SK-N-SH treated with all-trans-retinoic acid at 6 μM for 48 hours (cell line): ENCODE measurements around the gene TEKT2.

Experiments used
- ATAC-seq: fragments of 200-7000 bp; cut with Tn5 transposase; 3 replicates; pipeline ENCODE4 v1.9.1; 2020; ENCODE audit warnings: mild to moderate bottlenecking, moderate library complexity
- ARNTL ChIP-seq: fragments of 450-650 bp; formaldehyde crosslinking; IDR thresholded peaks from 2 replicates; pipeline ENCODE4 v1.5.0; 2020; ENCODE audit warnings: low read depth, mild to moderate bottlenecking, moderate library complexity, borderline replicate concordance
- BACH2 ChIP-seq: fragments of 250-450 bp; sonication (Bioruptor Pico); IDR thresholded peaks from 2 replicates; pipeline ENCODE4 v1.9.0; 2021; ENCODE audit warnings: mild to moderate bottlenecking, borderline replicate concordance
- CSDC2 ChIP-seq: fragments of 250-450 bp; sonication (Bioruptor Pico); IDR thresholded peaks from 2 replicates; pipeline ENCODE4 v1.5.0; 2020; ENCODE audit warnings: mild to moderate bottlenecking, moderate library complexity
- ESRRG ChIP-seq: fragments of 250-450 bp; sonication (Bioruptor Pico); IDR thresholded peaks from 2 replicates; pipeline ENCODE4 v1.6.1; 2021; ENCODE audit warnings: mild to moderate bottlenecking
- GLIS3 ChIP-seq: fragments of 250-450 bp; sonication (Bioruptor Pico); IDR thresholded peaks from 2 replicates; pipeline ENCODE4 v1.5.0; 2020; ENCODE audit warnings: mild to moderate bottlenecking, moderate library complexity
- ISL1 ChIP-seq: fragments of 250-450 bp; sonication (Bioruptor Pico); IDR thresholded peaks from 2 replicates; pipeline ENCODE4 v2.1.2; 2022; ENCODE audit warnings: mild to moderate bottlenecking, moderate library complexity
- OSR1 ChIP-seq: fragments of 250-450 bp; sonication (Bioruptor Pico); IDR thresholded peaks from 2 replicates; pipeline ENCODE4 v1.8.0; 2022; ENCODE audit warnings: moderate library complexity, mild to moderate bottlenecking, inconsistent platforms
- PATZ1 ChIP-seq: fragments of 250-450 bp; sonication (Bioruptor Pico); IDR thresholded peaks from 2 replicates; pipeline ENCODE4 v1.8.0; 2020; ENCODE audit warnings: mild to moderate bottlenecking, moderate library complexity, borderline replicate concordance
- POU6F1 ChIP-seq: fragments of 250-450 bp; sonication (Bioruptor Pico); IDR thresholded peaks from 2 replicates; pipeline ENCODE4 v1.8.0; 2021; ENCODE audit warnings: low read depth, mild to moderate bottlenecking, moderate library complexity, borderline replicate concordance
- PPARA ChIP-seq: fragments of 250-450 bp; sonication (Bioruptor Pico); IDR thresholded peaks from 2 replicates; pipeline ENCODE4 v1.5.0; 2020; ENCODE audit warnings: mild to moderate bottlenecking, borderline replicate concordance
- RARB ChIP-seq: fragments of 250-450 bp; sonication (Bioruptor Pico); IDR thresholded peaks from 2 replicates; pipeline ENCODE4 v1.8.0; 2021; ENCODE audit warnings: mild to moderate bottlenecking, moderate library complexity
- SNAI2 ChIP-seq: fragments of 250-450 bp; sonication (Bioruptor Pico); IDR thresholded peaks from 2 replicates; pipeline ENCODE4 v1.5.0; 2020; ENCODE audit warnings: mild to moderate bottlenecking, moderate library complexity
- TOX ChIP-seq: fragments of 250-450 bp; sonication (Bioruptor Pico); IDR thresholded peaks from 2 replicates; pipeline ENCODE4 v1.8.0; 2021; ENCODE audit warnings: mild to moderate bottlenecking, moderate library complexity, borderline replicate concordance
- TSHZ2 ChIP-seq: fragments of 250-450 bp; sonication (Bioruptor Pico); IDR thresholded peaks from 2 replicates; pipeline ENCODE4 v1.5.0; 2020; ENCODE audit warnings: mild to moderate bottlenecking, moderate library complexity
- ZC3H10 ChIP-seq: fragments of 250-450 bp; sonication (Bioruptor Pico); IDR thresholded peaks from 2 replicates; pipeline ENCODE4 v1.5.1; 2021; ENCODE audit warnings: mild to moderate bottlenecking, moderate library complexity
- ZFP3 ChIP-seq: fragments of 250-450 bp; sonication (Bioruptor Pico); IDR thresholded peaks from 2 replicates; pipeline ENCODE4 v1.5.0; 2020; ENCODE audit warnings: mild to moderate bottlenecking, moderate library complexity
- ZFP30 ChIP-seq: fragments of 450-650 bp; formaldehyde crosslinking; IDR thresholded peaks from 2 replicates; pipeline ENCODE4 v1.5.0; 2022; ENCODE audit warnings: mild to moderate bottlenecking, moderate library complexity
- ZNF70 ChIP-seq: fragments of 450-650 bp; formaldehyde crosslinking; IDR thresholded peaks from 2 replicates; pipeline ENCODE4 v1.5.0; 2020; ENCODE audit warnings: mild to moderate bottlenecking, moderate library complexity
- ZNF8 ChIP-seq: fragments of 450-650 bp; formaldehyde crosslinking; IDR thresholded peaks from 2 replicates; pipeline ENCODE4 v1.5.0; 2020; ENCODE audit warnings: mild to moderate bottlenecking, moderate library complexity
- TF ChIP-seq, protein P1 (sequence below): fragments of 250-450 bp; sonication (Bioruptor Pico); IDR thresholded peaks from 2 replicates; pipeline ENCODE4 v1.5.1; 2021; ENCODE audit warnings: mild to moderate bottlenecking, moderate library complexity
- TF ChIP-seq, protein P2 (sequence below): fragments of 250-450 bp; sonication (Bioruptor Pico); IDR thresholded peaks from 2 replicates; pipeline ENCODE4 v1.5.1; 2020; ENCODE audit warnings: low read depth, mild to moderate bottlenecking, moderate library complexity

The TEKT2 gene

GRCh38 chr1:36136535-36136934 lies 52.6 kb downstream of the TEKT2 start:
- TF ChIP-seq BACH2 (CRISPR knock-in tag) = no peak
- no peak for TF ChIP-seq OSR1 (CRISPR knock-in tag)
- no peak for TF ChIP-seq ISL1 (CRISPR knock-in tag)
- no peak for TF ChIP-seq GLIS3 (CRISPR knock-in tag)
- TF ChIP-seq SNAI2 (CRISPR knock-in tag) = no peak
- no peak for TF ChIP-seq ARNTL
- TF ChIP-seq ZFP3 (CRISPR knock-in tag) = no peak
- TF ChIP-seq POU6F1 (CRISPR knock-in tag) = no peak
- TF ChIP-seq ZFP30 (CRISPR knock-in tag) = no peak
- TF ChIP-seq TSHZ2 = no peak
- TF ChIP-seq, protein P1, sequence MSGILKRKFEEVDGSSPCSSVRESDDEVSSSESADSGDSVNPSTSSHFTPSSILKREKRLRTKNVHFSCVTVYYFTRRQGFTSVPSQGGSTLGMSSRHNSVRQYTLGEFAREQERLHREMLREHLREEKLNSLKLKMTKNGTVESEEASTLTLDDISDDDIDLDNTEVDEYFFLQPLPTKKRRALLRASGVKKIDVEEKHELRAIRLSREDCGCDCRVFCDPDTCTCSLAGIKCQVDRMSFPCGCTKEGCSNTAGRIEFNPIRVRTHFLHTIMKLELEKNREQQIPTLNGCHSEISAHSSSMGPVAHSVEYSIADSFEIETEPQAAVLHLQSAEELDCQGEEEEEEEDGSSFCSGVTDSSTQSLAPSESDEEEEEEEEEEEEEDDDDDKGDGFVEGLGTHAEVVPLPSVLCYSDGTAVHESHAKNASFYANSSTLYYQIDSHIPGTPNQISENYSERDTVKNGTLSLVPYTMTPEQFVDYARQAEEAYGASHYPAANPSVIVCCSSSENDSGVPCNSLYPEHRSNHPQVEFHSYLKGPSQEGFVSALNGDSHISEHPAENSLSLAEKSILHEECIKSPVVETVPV = no peak
- no peak for TF ChIP-seq ZC3H10 (CRISPR knock-in tag)
- no peak for TF ChIP-seq ESRRG (CRISPR knock-in tag)
- TF ChIP-seq RARB (CRISPR knock-in tag) = no peak
- TF ChIP-seq PATZ1 (CRISPR knock-in tag) = no peak
- TF ChIP-seq ZNF70 (CRISPR knock-in tag) = no peak
- TF ChIP-seq PPARA (CRISPR knock-in tag) = no peak
- ATAC-seq = peak; percentile 67

- TF ChIP-seq ZNF8 (CRISPR knock-in tag) = no peak
- TF ChIP-seq PPARA (CRISPR knock-in tag) = no peak
- TF ChIP-seq CSDC2 = no peak
- TF ChIP-seq, protein P1 = no peak
- TF ChIP-seq, protein P2, sequence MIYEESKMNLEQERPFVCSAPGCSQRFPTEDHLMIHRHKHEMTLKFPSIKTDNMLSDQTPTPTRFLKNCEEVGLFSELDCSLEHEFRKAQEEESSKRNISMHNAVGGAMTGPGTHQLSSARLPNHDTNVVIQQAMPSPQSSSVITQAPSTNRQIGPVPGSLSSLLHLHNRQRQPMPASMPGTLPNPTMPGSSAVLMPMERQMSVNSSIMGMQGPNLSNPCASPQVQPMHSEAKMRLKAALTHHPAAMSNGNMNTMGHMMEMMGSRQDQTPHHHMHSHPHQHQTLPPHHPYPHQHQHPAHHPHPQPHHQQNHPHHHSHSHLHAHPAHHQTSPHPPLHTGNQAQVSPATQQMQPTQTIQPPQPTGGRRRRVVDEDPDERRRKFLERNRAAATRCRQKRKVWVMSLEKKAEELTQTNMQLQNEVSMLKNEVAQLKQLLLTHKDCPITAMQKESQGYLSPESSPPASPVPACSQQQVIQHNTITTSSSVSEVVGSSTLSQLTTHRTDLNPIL = no peak
- no peak for TF ChIP-seq RARB (CRISPR knock-in tag)
- TF ChIP-seq ARNTL = no peak
- no peak for TF ChIP-seq OSR1 (CRISPR knock-in tag)
- no peak for TF ChIP-seq BACH2 (CRISPR knock-in tag)
- no peak for TF ChIP-seq TOX (CRISPR knock-in tag)
- TF ChIP-seq ESRRG (CRISPR knock-in tag) = no peak
- no peak for TF ChIP-seq ZFP30 (CRISPR knock-in tag)
- no peak for TF ChIP-seq ISL1 (CRISPR knock-in tag)
- TF ChIP-seq TSHZ2 = no peak
- no peak for TF ChIP-seq GLIS3 (CRISPR knock-in tag)
- ATAC-seq = no peak
Measured at GRCh38 chr1:36137226-36137625, 53.3 kb downstream of the TEKT2 start.
